IMR-90 (cell line): ENCODE data around the gene SAMHD1. TPM values are rescaled to one million over a fixed set of nuclear protein-coding genes. Genes with fewer than 3 reads are reported as not detected.

Experiments used
- ATAC-seq: fragments of 200-7000 bp; cut with Tn5 transposase; 2 replicates; pipeline ENCODE4 v1.9.1; 2020; ENCODE audit warnings: low read depth, mild to moderate bottlenecking, moderate library complexity
- BruUV-seq: library from RNA; stranded (reverse); fragments of 400-500 nt; replicated peaks from 2 replicates; lab custom pipeline; 2021; lab: Mats Ljungman, UMichigan
- CTCF ChIA-PET: fragments of 300-600 bp; formaldehyde crosslinking; extraction: SDS; loops from one replicate; lab custom pipeline; 2021; ENCODE audit warnings: antibody characterized with exemption; lab: Yijun Ruan, JAX
- POLR2A ChIA-PET: fragments of 300-600 bp; sonication (Branson Sonifier 250); formaldehyde crosslinking; loops from one replicate; lab custom pipeline; 2022; ENCODE audit warnings: antibody characterized with exemption; ENCODE audit not compliant: unreplicated experiment; lab: Charles Lee
- DNase-seq: peaks from one replicate; pipeline ENCODE4 v3.0.0; 2013
- H2AFZ ChIP-seq: replicated peaks from 2 replicates; pipeline ENCODE3; 2013; ENCODE audit warnings: low read length, mild to moderate bottlenecking; ENCODE audit not compliant: poor library complexity
- H2AK5ac ChIP-seq: 2 replicates; pipeline ENCODE4 v1.6.1; 2013; ENCODE audit warnings: low read depth, low read length, inconsistent platforms
- H2AK9ac ChIP-seq: replicated peaks from 2 replicates; pipeline ENCODE3; 2013; ENCODE audit warnings: mild to moderate bottlenecking, low read depth, low read length, moderate library complexity; ENCODE audit not compliant: poor library complexity
- H2BK120ac ChIP-seq: 2 replicates; pipeline ENCODE4 v1.6.1; 2013; ENCODE audit warnings: low read depth, low read length, inconsistent platforms
- H2BK15ac ChIP-seq: 3 replicates; pipeline ENCODE4 v1.6.1; 2013; ENCODE audit warnings: low read depth, low read length, inconsistent platforms
- H2BK20ac ChIP-seq: 2 replicates; pipeline ENCODE4 v1.6.1; 2013; ENCODE audit warnings: low read depth, mild to moderate bottlenecking, inconsistent platforms, low read length, moderate library complexity
- H2BK5ac ChIP-seq: 2 replicates; pipeline ENCODE4 v1.6.1; 2013; ENCODE audit warnings: mild to moderate bottlenecking, low read depth, low read length, inconsistent platforms; ENCODE audit not compliant: poor library complexity, severe bottlenecking
- H3K14ac ChIP-seq: replicated peaks from 2 replicates; pipeline ENCODE4 v1.6.1; 2013; ENCODE audit warnings: low read depth, low read length, inconsistent platforms
- H3K18ac ChIP-seq: 2 replicates; pipeline ENCODE4 v1.6.1; 2013; ENCODE audit warnings: low read depth, low read length, control low read depth
- H3K23ac ChIP-seq: 2 replicates; pipeline ENCODE4 v1.6.1; 2013; ENCODE audit warnings: low read depth, low read length, inconsistent platforms
- H3K27ac ChIP-seq: 2 replicates; pipeline ENCODE4 v1.5.1; 2013; ENCODE audit warnings: mild to moderate bottlenecking, control low read depth, low read length; ENCODE audit not compliant: insufficient read depth
- H3K27me3 ChIP-seq: 2 replicates; pipeline ENCODE4 v1.6.1; 2013; ENCODE audit warnings: low read length; ENCODE audit not compliant: control insufficient read depth, insufficient read depth
- H3K36me3 ChIP-seq: 2 replicates; pipeline ENCODE4 v1.6.1; 2013; ENCODE audit warnings: low read length, mixed read lengths; ENCODE audit not compliant: control insufficient read depth, insufficient read depth
- H3K4ac ChIP-seq: 2 replicates; pipeline ENCODE4 v1.6.1; 2013; ENCODE audit warnings: low read depth, low read length, inconsistent platforms
- H3K4me1 ChIP-seq: 2 replicates; pipeline ENCODE4 v1.6.1; 2013; ENCODE audit warnings: low read length, mixed read lengths; ENCODE audit not compliant: control insufficient read depth, insufficient read depth
- H3K4me2 ChIP-seq: 2 replicates; pipeline ENCODE4 v1.6.1; 2013; ENCODE audit warnings: low read depth, mild to moderate bottlenecking, control low read depth, low read length, moderate library complexity
- H3K4me3 ChIP-seq: 2 replicates; pipeline ENCODE4 v1.5.1; 2013; ENCODE audit warnings: low read depth, mild to moderate bottlenecking, control low read depth, low read length, moderate library complexity; ENCODE audit not compliant: insufficient read depth
- H3K56ac ChIP-seq: 2 replicates; pipeline ENCODE4 v1.6.1; 2013; ENCODE audit warnings: low read length, inconsistent platforms; ENCODE audit not compliant: insufficient read depth; ENCODE audit errors: extremely low read depth
- H3K79me1 ChIP-seq, 2 experiments: 2 replicates each; pipeline ENCODE4 v1.6.1; 2013; ENCODE audit warnings: low read length in 2 of 2, inconsistent platforms in 1 of 2, low read depth in 1 of 2
- H3K9ac ChIP-seq: 2 replicates; pipeline ENCODE4 v1.6.1; 2013; ENCODE audit warnings: low read depth, low read length, control low read depth
- H3K9me1 ChIP-seq: 2 replicates; pipeline ENCODE4 v1.6.1; 2013; ENCODE audit warnings: low read length, inconsistent platforms; ENCODE audit not compliant: insufficient read depth
- H3K9me3 ChIP-seq: 2 replicates; pipeline ENCODE4 v1.6.1; 2013; ENCODE audit warnings: low read length; ENCODE audit not compliant: control insufficient read depth, insufficient read depth
- H4K20me1 ChIP-seq: 2 replicates; pipeline ENCODE4 v1.6.1; 2013; ENCODE audit warnings: low read length, inconsistent platforms; ENCODE audit not compliant: insufficient read depth
- H4K5ac ChIP-seq: 2 replicates; pipeline ENCODE4 v1.6.1; 2013; ENCODE audit warnings: mild to moderate bottlenecking, low read depth, low read length, control low read depth
- H4K8ac ChIP-seq, 2 experiments: 2 replicates each; pipeline ENCODE4 v1.6.1; 2013; ENCODE audit warnings: low read depth in 2 of 2, low read length in 2 of 2, control low read depth in 1 of 2, inconsistent platforms in 1 of 2
- H4K91ac ChIP-seq: 2 replicates; pipeline ENCODE4 v1.6.1; 2013; ENCODE audit warnings: low read depth, low read length, inconsistent platforms; ENCODE audit not compliant: insufficient read depth
- CEBPB ChIP-seq: IDR thresholded peaks from 2 replicates; pipeline ENCODE4 v1.6.1; 2012; ENCODE audit warnings: low read depth, low read length, improper control_type of control experiment
- FOS ChIP-seq: fragments of 150-350 bp; IDR thresholded peaks from 2 replicates; pipeline ENCODE4 v1.6.1; 2016; ENCODE audit warnings: low read depth, low read length
- MAZ ChIP-seq: IDR thresholded peaks from 2 replicates; pipeline ENCODE4 v1.6.1; 2012; ENCODE audit warnings: low read depth, mild to moderate bottlenecking, low read length, improper control_type of control experiment, moderate library complexity, borderline replicate concordance
- MXI1 ChIP-seq: IDR thresholded peaks from 2 replicates; pipeline ENCODE4 v1.6.1; 2012; ENCODE audit warnings: low read depth, mild to moderate bottlenecking, low read length, moderate library complexity, borderline replicate concordance
- NFE2L2 ChIP-seq: fragments of 150-350 bp; IDR thresholded peaks from 2 replicates; pipeline ENCODE4 v1.6.1; 2016; ENCODE audit warnings: low read depth, mild to moderate bottlenecking, low read length
- RCOR1 ChIP-seq: IDR thresholded peaks from 2 replicates; pipeline ENCODE4 v1.6.1; 2012; ENCODE audit warnings: mild to moderate bottlenecking, low read length, improper control_type of control experiment; ENCODE audit not compliant: insufficient replicate concordance
- RFX5 ChIP-seq: IDR thresholded peaks from 2 replicates; pipeline ENCODE4 v1.8.0; 2012; ENCODE audit warnings: low read depth, mild to moderate bottlenecking, low read length, moderate library complexity
- WGBS, 2 experiments: methylation state at CpG; one replicate each; pipeline versions ENCODE4 v1.1.5 to v1.1.7; 2013; ENCODE audit warnings: missing lambda C conversion rate in 2 of 2; ENCODE audit not compliant: insufficient read length in 1 of 2; ENCODE audit errors: extremely low coverage in 2 of 2; 5-methylcytosine and 5-hydroxymethylcytosine counted together
- dilution Hi-C: fragments of 300-500 bp; cut with HindIII; formaldehyde crosslinking; loops from one replicate; pipeline ENCODE4 v1.14.3; 2018; ENCODE audit warnings: low sequenced_read_pairs; ENCODE audit not compliant: unreplicated experiment
- in situ Hi-C: fragments of 300-500 bp; cut with MboI; formaldehyde crosslinking; loops from 3 replicates; pipeline ENCODE4 v1.14.3; 2019; ENCODE audit warnings: low sequenced_read_pairs, inconsistent platforms, mixed read lengths
- intact Hi-C: fragments of 100-400 bp; cut with micrococcal nuclease; formaldehyde crosslinking; loops from 2 replicates; pipeline ENCODE4 v1.10.0; 2022
- polyA plus RNA-seq, 3 experiments: library from polyadenylated mRNA; depleted of rRNA; stranded (reverse); fragments of >200 nt; gene quantifications; 2 replicates each; pipeline ENCODE4 v1.2.3, GENCODE V29; 2012; ENCODE audit warnings: low replicate concordance in 1 of 3
- total RNA-seq: library from RNA; depleted of rRNA; stranded (reverse); fragments of >200 nt; gene quantifications from 2 replicates; pipeline ENCODE4 v1.2.3, GENCODE V29; 2012
- TF ChIP-seq, protein P1 (sequence below): fragments of 150-350 bp; IDR thresholded peaks from 2 replicates; pipeline ENCODE4 v1.6.1; 2016; ENCODE audit warnings: low read depth, mild to moderate bottlenecking, low read length, moderate library complexity, borderline replicate concordance
- TF ChIP-seq, protein P2 (sequence below): conservative IDR thresholded peaks from 2 replicates; pipeline ENCODE4 v1.5.1; 2012; ENCODE audit warnings: mild to moderate bottlenecking, low read depth, low read length, improper control_type of control experiment

The SAMHD1 gene
- total and polyA plus RNA-seq, 2 of the 4 experiments (the other 2 are of a cell fraction) = 6.3 to 14.9 TPM

DNA sequence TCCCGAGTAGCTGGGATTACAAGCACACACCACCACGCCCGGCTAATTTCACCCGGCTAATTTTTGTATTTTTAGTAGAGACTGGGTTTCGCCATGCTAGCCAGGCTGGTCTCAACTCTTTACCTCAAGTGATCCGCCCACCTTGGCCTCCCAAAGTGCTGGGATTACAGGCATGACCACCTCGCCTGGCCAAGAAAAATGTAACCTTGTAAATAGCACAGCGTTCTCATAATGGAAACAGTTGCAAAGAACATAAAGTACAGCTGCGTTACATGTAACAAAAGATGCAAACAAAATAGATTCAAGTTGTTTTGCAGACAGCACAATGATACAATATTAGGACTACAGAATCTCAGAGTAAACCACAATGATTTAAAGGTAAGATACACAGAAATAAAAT is 60.9 kb downstream of the SAMHD1 start:
- H3K27ac ChIP-seq = no peak overlapping the region
- POLR2A ChIA-PET = no interaction called here
- no peak overlapping the region for H2AK9ac ChIP-seq
- ATAC-seq (no peak), DNase-seq (no peak)
- no peaks in the 10 kb centered on the region for H3K79me1 ChIP-seq
- H3K4me1 ChIP-seq = no peaks in the 10 kb centered on the region; the same call in 1 of the 2 replicates
- H3K9me3 ChIP-seq = no peaks in the 10 kb centered on the region
- no peak overlapping the region for H3K9ac ChIP-seq
- H3K4me2 ChIP-seq = no peak overlapping the region
- H2BK5ac ChIP-seq = no peak overlapping the region
- in situ Hi-C loops = no loop called here
- H4K91ac ChIP-seq = no peak overlapping the region
- H3K23ac ChIP-seq = no peak overlapping the region
- no peak overlapping the region for H2AK5ac ChIP-seq
- H4K8ac ChIP-seq = no peak overlapping the region
- no peak overlapping the region for H3K14ac ChIP-seq
- H2BK20ac ChIP-seq = no peak overlapping the region
- H3K56ac ChIP-seq = no peak overlapping the region
- H3K4me3 ChIP-seq = no peak overlapping the region
- H2BK120ac ChIP-seq = no peak overlapping the region
- H4K5ac ChIP-seq = no peak overlapping the region
- H4K20me1 ChIP-seq = no peaks in the 10 kb centered on the region
- no peaks in the 10 kb centered on the region for H3K27me3 ChIP-seq
- dilution Hi-C loops = no loop called here
- peaks cover 2% of the 10 kb centered on the region; the same call in 1 of the 2 replicates for H3K36me3 ChIP-seq
- H3K4ac ChIP-seq = no peak overlapping the region
- intact Hi-C loops = no loop called here
- TF ChIP-seq MAZ (no peak), NFE2L2 (no peak), RFX5 (no peak), MXI1 (no peak), CEBPB (no peak), RCOR1 (no peak), FOS (no peak)
- TF ChIP-seq, protein P1, sequence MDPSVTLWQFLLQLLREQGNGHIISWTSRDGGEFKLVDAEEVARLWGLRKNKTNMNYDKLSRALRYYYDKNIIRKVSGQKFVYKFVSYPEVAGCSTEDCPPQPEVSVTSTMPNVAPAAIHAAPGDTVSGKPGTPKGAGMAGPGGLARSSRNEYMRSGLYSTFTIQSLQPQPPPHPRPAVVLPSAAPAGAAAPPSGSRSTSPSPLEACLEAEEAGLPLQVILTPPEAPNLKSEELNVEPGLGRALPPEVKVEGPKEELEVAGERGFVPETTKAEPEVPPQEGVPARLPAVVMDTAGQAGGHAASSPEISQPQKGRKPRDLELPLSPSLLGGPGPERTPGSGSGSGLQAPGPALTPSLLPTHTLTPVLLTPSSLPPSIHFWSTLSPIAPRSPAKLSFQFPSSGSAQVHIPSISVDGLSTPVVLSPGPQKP = no peak
- TF ChIP-seq, protein P2, sequence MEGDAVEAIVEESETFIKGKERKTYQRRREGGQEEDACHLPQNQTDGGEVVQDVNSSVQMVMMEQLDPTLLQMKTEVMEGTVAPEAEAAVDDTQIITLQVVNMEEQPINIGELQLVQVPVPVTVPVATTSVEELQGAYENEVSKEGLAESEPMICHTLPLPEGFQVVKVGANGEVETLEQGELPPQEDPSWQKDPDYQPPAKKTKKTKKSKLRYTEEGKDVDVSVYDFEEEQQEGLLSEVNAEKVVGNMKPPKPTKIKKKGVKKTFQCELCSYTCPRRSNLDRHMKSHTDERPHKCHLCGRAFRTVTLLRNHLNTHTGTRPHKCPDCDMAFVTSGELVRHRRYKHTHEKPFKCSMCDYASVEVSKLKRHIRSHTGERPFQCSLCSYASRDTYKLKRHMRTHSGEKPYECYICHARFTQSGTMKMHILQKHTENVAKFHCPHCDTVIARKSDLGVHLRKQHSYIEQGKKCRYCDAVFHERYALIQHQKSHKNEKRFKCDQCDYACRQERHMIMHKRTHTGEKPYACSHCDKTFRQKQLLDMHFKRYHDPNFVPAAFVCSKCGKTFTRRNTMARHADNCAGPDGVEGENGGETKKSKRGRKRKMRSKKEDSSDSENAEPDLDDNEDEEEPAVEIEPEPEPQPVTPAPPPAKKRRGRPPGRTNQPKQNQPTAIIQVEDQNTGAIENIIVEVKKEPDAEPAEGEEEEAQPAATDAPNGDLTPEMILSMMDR = no peak
- H2BK15ac ChIP-seq = no peak overlapping the region
- BruUV-seq = no TSS peak
- WGBS, 2 experiments = 92% methylated on average over 2 of the region's 9 CpGs; no CpG with 5 or more reads in 1 of the 2 experiments
- H2AFZ ChIP-seq = no peak overlapping the region
- H3K18ac ChIP-seq = no peak overlapping the region
- CTCF ChIA-PET = no interaction called here
- no peaks in the 10 kb centered on the region for H3K9me1 ChIP-seq
